Measurements from ENCODE around the gene FLYWCH1.
A peak's percentile ranks its signal among the peaks of the same experiment; 100 is the strongest.

FLYWCH1 gene

DNA sequence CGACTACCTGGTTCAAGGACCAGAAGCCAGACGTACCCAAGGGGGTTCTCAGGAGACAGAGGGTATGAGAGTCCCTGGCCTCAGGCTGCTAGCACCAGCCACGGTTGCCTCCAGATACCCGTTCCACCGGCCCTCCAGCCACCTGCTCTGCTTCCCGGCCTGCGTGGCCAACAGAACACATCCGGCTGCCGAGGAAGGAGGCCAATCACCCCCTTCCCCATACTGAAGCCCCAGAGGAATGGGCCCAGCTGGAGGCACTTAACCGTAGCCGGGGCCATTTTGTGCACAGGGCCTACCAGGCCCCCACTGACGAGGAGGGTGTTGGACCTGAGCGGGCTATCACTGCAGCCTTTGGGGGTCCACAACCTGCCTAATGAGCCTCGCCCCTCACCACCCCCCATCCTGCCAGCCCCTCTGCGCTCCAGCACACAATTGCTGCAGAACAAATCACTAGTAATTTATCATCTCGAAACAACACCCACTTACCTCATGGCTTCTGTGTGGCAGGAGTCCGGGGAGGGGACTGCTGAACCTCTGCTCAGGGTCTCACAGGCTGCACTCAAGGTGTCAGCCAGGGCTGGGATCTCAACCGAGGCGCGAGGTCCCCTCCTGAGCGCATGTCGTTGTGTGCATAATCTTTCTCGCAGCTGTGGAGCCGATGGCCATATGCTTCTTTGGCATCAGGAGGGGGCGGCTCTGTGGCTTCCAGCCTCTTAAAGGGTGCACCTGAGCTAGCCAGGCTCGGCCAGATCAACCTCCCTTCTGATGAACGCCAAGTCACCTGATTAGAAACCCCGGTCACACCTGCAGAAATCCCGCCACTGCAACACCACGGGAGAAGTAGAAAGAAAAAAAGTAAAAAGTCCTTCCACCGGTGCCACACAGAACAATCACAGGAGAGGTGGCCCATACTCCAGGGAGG lies 42.2 kb downstream of the FLYWCH1 start:
- no peak for DNase-seq (ENCODE audit: low read depth in 2 of 2)

GRCh38 chr16:2954656-2955381 lies 43.1 kb downstream of the FLYWCH1 start:
- DNase-seq (ENCODE audit: low read depth in 2 of 2) = no peak

GRCh38 chr16:2955438-2955778 lies 43.7 kb downstream of the FLYWCH1 start:
- no peak for DNase-seq (ENCODE audit: low read depth in 2 of 2)

DNA sequence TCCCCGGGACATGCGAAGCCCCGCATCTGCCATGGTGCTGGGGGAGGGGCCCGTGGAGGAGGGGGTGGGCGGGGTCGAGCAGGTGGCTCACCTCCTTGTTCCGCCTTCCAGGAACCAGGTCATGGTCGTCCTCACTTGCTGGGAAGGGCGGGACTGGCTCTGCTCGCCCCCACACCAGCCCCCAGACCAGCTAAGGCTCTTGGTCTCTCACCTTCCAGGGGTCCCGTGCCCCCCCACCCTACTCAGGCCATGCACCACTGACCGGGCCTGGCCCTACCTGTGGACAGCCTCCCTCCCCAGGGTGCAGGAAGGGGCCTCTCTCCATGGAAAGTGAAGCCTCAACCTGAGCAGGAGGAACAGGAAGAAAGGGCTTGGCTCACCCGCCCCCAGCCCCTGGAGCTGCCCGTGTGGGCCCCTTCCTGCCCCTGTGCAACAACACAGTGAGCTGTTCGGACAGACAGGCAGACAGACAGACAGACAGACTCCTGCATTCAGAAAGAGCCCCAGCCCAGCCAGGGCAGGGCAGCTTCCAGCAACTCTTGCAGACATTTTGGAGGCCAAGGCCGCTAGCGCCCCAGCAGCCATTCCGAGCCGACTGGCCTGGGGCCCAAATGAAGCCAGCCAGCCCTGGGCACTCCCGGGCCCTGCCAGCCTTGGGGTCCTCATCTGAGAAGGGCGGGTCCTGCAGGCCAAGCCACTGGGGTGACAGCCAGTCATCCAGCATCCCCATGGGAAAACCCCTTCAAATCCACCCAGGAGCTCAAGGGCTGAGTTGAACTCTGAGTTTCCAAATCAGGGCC lies 44.2 kb downstream of the FLYWCH1 start:
- no peak for DNase-seq (ENCODE audit: low read depth in 2 of 2)

- no peak for DNase-seq (ENCODE audit: low read depth in 2 of 2)
These were observed 44.8 kb downstream of the FLYWCH1 start for GRCh38 chr16:2956579-2956956.

DNA sequence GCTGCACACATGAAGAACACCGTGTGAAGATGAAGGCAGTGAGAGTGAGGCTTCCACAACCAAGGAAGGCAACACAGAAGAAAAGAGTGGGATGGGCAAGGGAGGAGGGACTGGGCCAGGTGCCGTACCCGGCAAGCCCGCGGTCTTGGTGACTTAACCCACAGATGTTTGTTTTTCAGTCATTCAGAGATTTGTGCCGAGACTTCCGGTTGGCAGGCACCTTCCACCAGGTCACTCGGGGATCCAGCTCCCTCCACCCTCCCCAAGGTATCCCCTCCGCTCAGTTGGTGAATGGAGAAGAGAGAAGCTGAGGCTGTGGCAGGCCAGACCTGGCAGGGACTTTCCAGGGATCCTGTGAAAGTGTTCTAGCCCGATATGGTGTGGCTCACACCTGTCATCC lies 47.5 kb downstream of the FLYWCH1 start:
- DNase-seq (ENCODE audit: low read depth in 2 of 2) = no peak

DNA sequence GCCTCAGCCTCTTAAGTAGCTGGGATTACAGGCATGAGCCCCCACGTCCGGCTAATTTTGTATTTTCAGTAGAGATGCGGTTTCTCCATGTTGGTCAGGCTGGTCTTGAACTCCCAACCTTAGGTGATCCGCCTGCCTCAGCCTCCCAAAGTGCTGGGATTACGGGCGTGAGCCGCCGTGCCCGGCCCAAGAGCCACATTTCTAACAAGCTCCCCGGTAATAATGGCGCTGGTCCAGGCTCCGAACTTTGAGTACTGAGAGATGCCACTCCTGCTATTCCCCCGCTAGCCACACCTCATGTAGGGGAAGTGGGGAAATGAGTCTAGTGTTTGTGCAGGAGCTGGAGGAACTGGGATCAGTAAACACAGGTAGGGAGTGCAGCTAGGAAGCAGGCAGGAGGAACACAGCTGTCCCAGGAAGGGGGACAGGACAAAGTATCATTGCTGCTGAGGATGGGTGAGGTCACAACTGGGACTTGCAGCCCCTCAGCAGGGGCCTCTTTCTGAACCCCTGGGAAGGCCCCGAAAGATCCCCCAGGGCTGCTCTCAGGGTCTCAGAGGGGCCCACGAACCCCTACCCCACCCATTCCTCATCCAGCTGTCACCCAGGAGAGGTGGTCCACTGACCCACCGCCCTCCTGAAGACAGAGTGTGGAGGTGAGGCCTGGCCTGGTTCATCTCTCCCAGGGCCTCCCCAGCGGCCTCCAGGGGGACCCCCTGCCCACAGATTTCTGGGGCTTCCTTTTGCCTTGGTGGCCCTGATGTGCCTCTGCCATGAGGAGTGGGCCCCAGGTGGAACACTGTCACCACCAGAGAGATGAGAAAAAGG lies 48.7 kb downstream of the FLYWCH1 start:
- no peak for DNase-seq (ENCODE audit: low read depth in 2 of 2)

- DNase-seq (ENCODE audit: low read depth in 2 of 2) = no peak
These were observed 50.8 kb downstream of the FLYWCH1 start for GRCh38 chr16:2962334-2963073.

DNA sequence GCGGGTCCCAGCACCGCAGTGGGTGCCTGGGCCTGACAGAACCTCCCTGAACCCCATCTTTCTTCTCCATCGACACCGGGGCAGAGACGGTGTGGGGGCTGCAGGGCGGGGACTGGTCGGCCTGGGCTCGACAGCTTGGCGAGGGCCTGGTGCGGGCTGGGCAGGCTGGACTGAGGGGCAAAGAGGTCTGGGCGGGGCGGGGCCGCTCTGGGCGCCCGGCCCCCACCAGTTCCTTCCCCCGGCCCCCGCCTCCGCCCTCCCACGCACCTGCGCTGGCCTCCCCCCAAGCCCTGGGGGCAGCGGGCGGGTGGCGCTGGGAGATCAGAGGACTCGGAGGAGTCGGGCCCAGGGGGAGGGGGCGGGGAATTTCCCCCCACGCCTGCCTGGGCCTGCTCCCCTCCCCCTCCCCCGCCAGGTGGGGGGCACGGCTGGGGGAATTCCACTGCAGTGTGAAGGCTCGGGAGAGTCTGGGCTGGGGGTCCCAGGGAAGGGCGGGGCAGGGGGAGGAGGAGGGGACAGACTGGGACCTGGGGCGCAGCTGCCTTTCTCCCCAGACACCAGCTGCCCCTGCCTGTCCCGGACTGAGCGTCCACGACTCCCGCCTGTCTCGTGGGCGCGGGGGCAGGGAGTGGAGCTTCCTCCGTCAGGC lies 51.5 kb downstream of the FLYWCH1 start:
- DNase-seq (ENCODE audit: low read depth in 2 of 2) = no peak

- DNase-seq (ENCODE audit: low read depth in 2 of 2) = no peak
These were observed 52.2 kb downstream of the FLYWCH1 start, which contains the start of gene KREMEN2 for GRCh38 chr16:2963723-2964474. Gene KREMEN2 (plus strand): TSS chr16:2964275. CDS start chr16:2964521, 246 bp downstream.

DNA sequence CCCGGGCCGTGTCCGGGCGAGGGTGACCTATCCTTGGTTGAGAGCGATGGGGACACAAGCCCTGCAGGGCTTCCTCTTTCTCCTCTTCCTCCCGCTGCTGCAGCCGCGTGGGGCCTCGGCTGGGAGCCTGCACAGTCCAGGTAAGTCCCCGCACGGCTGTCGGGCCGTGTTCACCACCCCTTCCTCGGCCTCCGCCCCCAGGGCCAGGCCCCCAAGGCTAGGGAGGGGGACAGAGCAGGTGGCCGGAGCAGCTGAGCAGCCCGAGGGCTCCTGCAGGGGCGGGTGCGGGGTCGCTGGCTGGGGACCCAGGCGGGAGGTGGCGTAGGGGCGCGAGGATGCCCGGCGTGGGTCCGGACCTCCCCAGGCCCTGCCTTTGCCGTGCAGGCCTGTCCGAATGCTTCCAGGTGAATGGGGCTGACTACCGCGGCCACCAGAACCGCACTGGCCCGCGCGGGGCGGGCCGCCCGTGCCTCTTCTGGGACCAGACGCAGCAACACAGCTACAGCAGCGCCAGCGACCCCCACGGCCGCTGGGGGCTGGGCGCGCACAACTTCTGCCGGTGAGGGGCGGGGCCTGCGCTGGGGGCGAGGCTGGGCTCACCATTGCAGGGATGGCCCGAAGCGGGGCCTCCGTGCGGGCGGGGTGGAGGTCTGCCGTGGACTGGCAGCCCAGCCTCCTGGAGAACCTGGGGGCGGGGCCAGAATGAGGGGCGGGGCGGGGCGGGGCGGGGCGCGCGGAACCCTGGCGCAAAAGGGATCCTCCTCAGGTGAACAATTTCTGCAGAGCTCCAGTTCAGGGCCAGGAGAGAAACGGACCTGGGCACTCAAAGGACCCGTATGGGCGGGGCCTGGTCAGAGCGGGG lies 53.0 kb downstream of the FLYWCH1 start:
- DNase-seq (ENCODE audit: low read depth in 2 of 2) = peak in 1 of 2 donors; percentile 47

DNA sequence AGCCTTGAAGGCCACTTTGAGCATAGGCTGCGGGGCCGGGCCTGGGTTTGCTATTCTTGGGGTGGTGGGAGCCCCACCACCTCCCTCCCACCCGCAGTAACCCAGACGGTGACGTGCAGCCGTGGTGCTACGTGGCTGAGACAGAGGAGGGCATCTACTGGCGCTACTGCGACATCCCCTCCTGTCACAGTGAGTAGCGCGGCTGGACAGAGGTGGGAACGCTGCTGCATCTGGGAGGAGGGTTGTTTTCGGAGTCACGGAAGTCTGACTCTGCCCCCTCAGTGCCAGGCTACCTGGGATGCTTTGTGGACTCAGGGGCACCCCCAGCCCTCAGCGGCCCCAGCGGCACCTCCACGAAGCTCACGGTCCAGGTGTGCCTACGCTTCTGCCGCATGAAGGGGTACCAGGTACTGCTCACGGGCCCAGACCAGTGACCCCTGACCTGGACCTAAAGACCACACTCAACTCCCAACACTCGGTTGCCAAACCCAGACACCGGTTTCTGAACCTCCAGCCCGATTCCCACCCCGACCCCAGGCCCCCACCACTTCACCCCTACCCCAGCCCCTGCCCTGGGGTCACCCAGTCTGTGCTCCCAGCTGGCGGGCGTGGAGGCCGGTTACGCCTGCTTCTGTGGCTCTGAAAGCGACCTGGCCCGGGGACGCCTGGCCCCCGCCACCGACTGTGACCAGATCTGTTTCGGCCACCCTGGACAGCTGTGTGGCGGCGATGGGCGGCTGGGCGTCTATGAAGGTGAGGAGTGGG lies 54.5 kb downstream of the FLYWCH1 start:
- no peak for DNase-seq (ENCODE audit: low read depth in 2 of 2)

GRCh38 chr16:2966808-2967191 lies 55.1 kb downstream of the FLYWCH1 start:
- DNase-seq (ENCODE audit: low read depth in 2 of 2) = no peak

- no peak for DNase-seq (ENCODE audit: low read depth in 2 of 2)
These were observed 55.5 kb downstream of the FLYWCH1 start for GRCh38 chr16:2967211-2967631.

GRCh38 chr16:2967721-2968161 lies 56.0 kb downstream of the FLYWCH1 start:
- DNase-seq (ENCODE audit: low read depth in 2 of 2) = no peak

- no peak for DNase-seq (ENCODE audit: low read depth in 2 of 2)
These were observed 56.6 kb downstream of the FLYWCH1 start for GRCh38 chr16:2968368-2968737.

- peak; percentile 71 to 79 for DNase-seq (ENCODE audit: low read depth in 2 of 2)
These were observed 57.2 kb downstream of the FLYWCH1 start, which contains the start of gene PAQR4 for GRCh38 chr16:2968738-2969544. Gene PAQR4 (plus strand): TSS chr16:2969348. CDS start chr16:2969675, 327 bp downstream.

Data from stimulated activated CD4-positive, alpha-beta T cell treated with anti-CD3 and anti-CD28 coated beads, Interleukin-15, amount 100 ng/mL, for 48 hours (primary cell).